Hematopoietic multipotent progenitor cell treated with erythropoietin and hydrocortisone succinate and interleukin-3 and kit ligand, for 8 days (in vitro differentiated cells): Measurements from ENCODE around the gene ATP1B4.
"Not testable (repeated sequence)": the region's sequence is repeated elsewhere in the genome, so short reads cannot be mapped to it uniquely, and the experiment has no call there.

Experiments used
- DNase-seq: peaks from one replicate; pipeline ENCODE4 v3.0.0-alpha.2; 2015

The ATP1B4 gene

GRCh38 chrX:120361764-120362305, at the start of gene ATP1B4:
ATP1B4 (plus strand) TSS chrX:120362089; CDS start chrX:120362169, 80 bp downstream.
- DNase-seq, result no peak

- DNase-seq, result no peak
These were observed 46.1 kb upstream of the ATP1B4 start for GRCh38 chrX:120315776-120316175.

GRCh38 chrX:120316587-120317283, 45.2 kb upstream of the ATP1B4 start:
- DNase-seq, result no peak

DNA sequence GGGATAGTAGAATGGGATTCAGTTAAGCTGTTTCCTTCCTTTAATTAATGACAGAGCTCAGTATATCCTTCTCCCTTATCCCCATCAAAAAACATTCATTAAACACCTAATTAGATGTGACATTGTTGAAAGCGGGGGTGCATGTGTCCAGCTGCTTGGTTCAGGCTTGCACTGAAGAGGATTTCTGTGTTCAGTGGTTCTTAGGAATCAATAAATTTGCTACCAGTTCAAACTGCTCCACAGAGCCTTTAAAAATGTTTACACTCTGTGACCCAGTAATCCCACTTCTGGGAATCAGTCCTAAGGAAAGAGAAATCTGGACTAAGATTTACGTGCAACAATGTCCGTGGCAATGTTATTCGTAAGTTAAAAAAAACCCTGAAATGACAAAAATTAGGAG, 43.5 kb upstream of the ATP1B4 start:
- DNase-seq, result no peak

DNA sequence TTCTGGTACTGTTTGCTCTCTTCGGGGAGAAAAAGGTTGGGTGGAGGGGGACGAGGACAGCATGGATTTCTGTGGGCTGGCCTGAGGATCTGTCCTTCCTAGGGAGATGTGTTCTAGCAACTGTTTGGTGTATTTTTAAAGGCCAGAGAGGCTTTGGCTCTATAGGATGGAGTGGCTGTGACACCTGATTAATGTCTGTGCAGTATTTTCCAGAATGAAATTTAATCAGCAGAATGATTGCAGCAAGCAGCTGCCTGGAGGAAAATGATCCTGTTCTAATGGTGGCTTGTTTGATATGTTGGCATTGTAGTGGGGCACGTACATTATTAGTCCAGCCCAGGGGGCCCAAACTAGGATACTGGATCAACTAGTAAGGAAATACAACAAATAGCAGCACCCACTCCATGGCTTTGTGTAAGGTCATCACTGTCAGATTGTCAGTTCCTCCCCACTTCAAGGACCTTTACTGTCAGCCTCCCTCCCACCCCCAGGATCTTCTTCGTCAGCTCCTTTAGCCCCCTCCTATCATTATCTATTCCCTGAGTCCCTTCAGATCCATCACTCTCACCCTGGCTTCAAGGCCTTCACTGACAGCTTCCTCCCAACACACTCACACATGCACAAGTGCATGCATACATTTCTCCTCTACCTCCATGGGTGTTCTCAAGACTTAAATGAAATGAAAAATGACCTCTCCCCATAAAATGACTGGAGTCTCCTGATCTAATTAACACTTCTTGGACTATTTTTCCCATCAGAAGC, 40.2 kb upstream of the ATP1B4 start:
- DNase-seq, result no peak

GRCh38 chrX:120331116-120331515, 30.8 kb upstream of the ATP1B4 start:
- no peak for DNase-seq

DNA sequence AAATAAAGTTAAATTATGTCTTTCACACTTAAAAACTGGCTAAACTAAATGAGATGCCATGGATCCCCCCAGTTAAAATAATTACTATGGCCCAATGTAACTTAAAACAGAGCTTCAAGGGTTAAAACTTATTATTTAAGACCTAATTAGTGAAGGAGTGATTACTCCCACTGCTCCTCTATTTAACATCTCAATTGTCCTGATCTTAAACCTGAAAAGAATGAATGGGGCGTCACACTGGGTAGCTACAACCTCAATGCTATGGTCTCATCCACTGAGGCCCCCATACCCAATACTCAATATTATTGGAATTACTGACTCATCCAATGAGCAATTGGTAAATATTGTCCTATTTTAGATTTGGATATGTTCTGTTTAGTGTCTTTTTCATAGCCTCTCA, 29.5 kb upstream of the ATP1B4 start:
- DNase-seq, result no peak

DNA sequence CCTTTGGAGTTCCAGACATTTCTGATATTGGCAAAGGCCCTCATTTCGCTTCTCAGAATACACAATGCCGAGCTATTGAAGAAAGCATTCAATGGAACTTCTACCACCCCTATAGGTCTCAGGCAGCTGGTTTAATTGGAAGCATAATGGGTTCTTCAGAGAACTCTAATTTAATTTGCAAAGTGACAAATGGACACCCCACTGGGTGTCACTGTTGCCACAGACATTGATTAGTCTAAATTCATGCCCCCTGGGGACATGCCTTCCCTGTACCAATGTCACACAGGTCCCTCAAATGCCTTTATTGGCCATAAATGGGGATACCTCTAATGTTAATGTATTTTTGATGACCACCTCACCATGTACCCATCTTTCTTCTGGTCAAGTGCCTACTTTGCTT, 27.7 kb upstream of the ATP1B4 start:
- peak; percentile 18 for DNase-seq

DNA sequence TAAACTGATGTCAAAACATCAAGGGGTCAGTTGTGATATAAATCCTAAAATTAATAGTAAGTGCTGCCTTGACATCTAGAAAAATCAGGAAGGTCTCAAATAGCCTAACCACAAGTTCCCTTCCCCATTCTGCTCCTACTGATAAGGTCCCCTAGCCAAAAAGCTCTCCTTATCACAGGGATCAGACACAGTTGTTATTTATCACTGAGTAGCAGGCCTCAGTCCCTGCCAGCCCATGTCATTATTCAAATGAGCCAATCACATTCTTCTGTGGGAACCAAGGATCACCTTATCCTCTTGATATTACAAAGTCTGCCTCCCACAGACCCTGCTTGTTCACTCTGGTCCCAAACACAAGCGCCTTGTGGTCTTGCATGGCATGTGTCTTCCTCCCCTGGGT, 27.3 kb upstream of the ATP1B4 start:
- DNase-seq, result peak; percentile 76

DNA sequence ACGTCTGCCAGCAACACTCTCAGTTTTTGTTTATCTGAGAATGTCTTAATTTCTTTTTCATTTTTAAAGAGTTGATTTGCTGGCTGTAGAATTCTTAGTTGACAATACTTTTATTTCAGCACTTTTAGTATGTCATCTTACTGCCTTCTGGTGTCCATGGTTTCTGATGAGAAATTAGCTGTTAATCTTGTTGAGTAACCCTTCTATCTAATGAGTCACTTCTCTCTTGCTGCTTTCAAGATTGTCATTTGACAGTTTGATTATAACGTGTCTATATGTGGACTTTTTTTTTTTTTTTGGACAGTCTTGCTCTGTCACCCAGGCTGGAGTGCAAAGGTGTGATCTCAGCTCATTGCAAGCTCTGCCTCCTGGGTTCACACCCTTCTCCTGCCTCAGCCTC, 26.6 kb upstream of the ATP1B4 start:
- DNase-seq, result peak; percentile 7

DNA sequence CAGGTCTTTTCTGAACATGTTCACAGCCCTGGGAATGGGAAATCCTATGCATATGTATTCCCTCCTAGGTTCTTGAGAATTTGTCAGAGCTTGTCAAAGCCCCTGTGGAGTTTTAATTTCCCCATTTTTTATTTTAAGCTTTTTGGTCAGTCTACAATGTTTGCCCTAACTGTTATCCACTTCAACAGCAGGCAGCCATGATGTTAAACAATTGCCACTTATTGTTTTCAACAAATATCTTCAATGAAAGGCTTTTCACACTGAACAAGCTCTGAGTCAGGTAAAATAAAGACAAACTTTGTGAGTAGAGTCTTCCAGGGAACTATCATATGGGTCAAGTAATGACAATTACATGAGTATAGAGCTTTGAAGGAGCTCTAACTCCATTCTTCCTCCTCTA, 25.0 kb upstream of the ATP1B4 start:
- no peak for DNase-seq

- DNase-seq, result not testable (repeated sequence)
These were observed 17.3 kb upstream of the ATP1B4 start for GRCh38 chrX:120344566-120344965.

DNA sequence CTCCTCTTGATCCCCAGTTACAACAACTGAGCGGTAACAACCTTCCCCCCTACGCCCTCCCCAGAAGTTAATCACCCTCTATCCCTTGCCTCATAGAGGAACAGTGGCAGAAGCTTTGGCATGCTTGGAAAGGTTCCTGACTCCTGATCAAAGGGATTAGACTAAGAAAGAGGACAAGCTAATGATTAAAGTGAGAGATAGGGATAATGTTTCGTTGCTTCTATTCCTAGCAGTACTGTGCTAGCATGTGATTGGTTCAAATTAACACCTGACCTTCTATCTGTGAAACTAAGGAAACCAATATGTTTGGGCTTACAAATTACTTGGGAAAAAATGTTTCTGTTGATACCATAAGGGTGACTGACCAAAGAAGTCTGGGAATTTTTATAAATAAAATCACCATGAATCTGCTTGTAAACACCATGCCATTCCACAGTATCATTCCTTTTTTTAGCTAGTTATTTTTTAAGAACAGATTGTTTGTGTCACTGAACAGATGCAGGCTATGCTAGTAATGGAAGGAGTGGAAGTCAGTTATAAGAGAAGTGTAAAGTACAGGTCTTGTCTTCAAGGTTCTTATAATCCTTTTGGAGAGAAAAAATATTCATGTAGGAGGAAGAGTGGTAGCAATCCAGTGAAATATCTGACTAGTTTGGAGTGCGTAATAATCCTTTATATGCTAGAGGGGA, 11.3 kb upstream of the ATP1B4 start:
- no peak for DNase-seq

DNA sequence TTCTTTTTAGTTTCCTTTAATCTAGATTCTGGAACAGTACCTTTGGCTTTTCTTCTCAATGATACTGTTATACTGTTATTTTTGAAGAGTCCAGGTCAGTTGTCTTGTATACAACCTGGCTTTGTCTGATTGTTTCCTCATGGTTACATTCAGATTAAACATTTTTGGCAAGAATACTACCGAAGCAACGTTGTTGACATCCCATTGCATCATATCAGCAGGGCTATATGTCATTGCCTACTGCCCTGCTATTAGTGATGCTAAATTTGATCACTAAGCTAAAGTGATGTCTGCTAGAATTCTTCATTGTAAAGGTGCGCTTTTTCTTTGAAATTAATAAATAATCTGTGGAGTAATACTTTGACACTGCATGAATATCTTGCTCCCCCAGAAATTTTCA, 5.8 kb upstream of the ATP1B4 start:
- DNase-seq, result no peak

GRCh38 chrX:120357186-120357585, 4.7 kb upstream of the ATP1B4 start:
- no peak for DNase-seq

DNA sequence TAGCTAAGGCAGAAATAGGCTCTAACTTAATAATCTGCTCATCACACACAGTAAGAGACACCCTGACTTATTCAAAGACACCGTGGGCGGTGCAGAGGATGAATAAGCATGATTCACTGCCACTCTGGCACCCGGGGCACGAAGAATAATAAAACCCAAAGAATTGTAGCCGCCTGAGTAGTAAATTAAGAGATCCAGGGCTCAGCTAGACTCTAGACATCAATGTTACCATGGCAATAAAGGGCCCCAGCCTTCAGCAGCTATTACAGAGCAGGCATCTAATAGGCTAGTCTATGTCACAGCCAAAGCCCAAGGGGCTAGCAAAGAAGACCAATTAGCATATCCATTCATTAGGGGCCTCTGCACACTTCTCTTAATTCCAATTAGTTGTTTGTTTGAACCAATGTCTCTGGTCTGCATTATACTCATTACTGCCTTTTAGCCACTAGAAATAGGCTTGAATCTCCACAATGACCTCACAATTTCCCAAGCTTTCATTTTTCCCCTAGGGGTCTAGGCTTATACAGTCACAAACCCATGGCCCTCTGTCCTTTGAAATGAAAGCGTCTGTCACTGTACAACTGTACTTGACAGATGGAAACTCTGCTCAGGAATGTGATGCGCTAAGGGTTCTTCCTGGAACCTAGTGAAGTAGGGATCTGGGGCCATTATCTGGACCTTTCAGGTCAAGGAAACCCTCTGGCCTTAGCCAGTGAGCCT, 3.0 kb upstream of the ATP1B4 start:
- DNase-seq, result peak; percentile 3

DNA sequence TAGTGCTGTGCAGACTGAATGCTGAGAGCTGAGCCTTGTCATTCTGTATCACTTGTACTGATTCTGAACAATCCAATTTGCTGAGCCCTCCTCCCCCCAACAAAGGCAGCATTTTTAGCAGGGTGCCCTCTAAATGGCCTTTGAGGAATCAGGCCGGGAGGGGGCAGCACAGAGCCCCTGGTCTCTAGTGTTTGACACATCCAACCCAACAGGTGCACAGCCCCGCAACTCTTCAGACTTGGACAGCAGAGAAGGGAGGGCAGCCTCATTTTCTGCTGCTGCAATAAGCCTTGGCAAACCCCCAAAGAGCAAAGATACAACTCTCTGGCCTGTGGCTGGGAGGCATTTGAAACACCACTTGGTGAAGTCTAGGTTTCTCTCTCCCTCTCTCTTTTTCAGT, 3.4 kb downstream of the ATP1B4 start:
- DNase-seq, result peak; percentile 24

DNA sequence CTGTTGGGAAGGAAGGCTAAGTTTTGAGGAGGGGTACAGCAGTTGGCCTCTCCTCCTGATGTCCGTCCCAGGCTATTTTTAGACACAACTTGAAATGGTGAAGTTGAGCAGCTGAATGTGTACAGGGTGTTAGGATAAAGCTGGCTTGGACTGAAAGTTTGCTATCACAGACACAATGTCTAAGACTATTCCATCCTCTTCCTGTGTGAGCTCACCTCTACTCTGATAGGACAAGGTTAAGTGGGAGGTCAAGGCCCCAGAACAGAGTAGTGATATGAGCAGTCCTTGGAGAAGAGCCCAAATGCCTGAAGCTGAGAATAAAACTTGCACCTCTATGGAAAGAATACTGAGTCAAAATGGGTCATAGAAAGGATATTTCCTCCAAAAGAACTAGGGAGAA, 4.1 kb downstream of the ATP1B4 start:
- DNase-seq, result no peak

- no peak for DNase-seq
These were observed 4.9 kb downstream of the ATP1B4 start for GRCh38 chrX:120366794-120367193.

DNA sequence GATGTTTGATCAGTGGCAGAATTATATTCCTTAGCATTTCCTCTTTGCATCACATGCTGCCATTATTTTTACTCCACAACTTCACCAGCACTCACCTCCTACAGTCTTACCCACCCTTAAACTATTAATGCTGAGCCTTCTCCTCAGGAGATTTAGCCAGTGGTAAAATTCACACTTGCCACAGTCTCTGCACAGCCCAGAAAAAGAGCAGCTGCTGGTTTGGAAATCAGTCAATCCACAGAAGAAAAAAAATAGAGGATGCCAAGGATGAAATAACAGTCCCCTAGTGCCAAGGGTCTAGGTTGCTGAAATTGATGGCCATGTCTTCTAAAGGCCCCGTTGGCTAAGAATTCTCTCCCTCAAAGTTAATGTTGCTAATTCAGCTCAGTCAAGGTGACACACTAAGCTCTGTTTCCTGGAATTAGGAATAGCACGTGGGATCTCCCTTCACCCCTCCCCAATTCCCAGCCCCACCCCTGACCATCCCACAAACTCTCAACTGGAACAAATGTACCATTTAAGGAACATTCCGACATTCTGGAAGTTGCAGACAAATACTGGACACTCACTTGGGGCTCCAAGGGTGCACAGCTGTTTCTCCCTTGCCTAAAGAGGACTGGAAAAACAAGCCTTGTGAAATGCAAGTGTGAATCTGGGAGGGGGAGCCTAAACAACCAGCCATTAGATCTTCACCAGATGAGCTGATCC, 5.7 kb downstream of the ATP1B4 start:
- DNase-seq, result no peak

DNA sequence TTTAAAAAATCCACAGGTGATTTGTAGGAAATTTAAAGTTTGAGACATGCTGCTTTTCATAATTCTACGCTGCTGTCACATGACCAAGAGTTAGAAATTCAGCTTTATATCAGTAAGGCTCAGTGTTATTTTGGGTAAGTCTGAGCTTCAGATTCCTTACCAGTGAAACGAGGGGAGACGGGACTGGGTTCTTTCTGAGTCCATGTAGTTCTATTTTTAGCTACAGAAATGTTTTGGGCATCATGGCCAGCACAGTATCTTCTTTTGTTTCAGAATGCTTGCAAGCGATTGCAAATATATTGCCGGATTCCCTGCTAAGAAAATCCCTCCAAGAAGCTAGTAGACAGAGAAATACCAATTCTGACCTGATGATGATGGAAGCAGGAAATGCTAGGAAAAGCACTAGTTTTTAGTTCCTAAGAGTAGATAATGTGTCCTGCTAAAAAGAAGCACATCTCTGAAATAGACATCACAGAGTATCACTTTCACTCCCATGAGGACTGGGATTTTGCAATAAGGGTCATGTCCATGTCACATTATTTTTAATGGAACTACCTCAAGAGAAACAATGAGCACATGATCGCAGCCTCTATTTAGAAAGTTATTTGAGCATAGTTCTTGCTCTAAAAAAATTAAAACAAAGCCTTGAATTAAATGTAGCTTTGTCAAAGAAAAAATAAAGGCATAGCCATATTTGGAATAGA, 10.9 kb downstream of the ATP1B4 start:
- no peak for DNase-seq

- DNase-seq, result no peak
These were observed 15.3 kb downstream of the ATP1B4 start for GRCh38 chrX:120377179-120377578.
